Limb (tissue), 2 donors: ENCODE measurements around the gene SEH1L.
"Not testable (repeated sequence)": the region's sequence is repeated elsewhere in the genome, so short reads cannot be mapped to it uniquely, and the experiment has no call there.

ENCODE experiments used
- DNase-seq, 2 donors: peaks; one replicate each; pipeline ENCODE4 v3.0.0-alpha.2; 2016; ENCODE audit errors: extremely low spot score in 2 of 2

SEH1L gene, protein sequence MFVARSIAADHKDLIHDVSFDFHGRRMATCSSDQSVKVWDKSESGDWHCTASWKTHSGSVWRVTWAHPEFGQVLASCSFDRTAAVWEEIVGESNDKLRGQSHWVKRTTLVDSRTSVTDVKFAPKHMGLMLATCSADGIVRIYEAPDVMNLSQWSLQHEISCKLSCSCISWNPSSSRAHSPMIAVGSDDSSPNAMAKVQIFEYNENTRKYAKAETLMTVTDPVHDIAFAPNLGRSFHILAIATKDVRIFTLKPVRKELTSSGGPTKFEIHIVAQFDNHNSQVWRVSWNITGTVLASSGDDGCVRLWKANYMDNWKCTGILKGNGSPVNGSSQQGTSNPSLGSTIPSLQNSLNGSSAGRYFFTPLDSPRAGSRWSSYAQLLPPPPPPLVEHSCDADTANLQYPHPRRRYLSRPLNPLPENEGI

DNA sequence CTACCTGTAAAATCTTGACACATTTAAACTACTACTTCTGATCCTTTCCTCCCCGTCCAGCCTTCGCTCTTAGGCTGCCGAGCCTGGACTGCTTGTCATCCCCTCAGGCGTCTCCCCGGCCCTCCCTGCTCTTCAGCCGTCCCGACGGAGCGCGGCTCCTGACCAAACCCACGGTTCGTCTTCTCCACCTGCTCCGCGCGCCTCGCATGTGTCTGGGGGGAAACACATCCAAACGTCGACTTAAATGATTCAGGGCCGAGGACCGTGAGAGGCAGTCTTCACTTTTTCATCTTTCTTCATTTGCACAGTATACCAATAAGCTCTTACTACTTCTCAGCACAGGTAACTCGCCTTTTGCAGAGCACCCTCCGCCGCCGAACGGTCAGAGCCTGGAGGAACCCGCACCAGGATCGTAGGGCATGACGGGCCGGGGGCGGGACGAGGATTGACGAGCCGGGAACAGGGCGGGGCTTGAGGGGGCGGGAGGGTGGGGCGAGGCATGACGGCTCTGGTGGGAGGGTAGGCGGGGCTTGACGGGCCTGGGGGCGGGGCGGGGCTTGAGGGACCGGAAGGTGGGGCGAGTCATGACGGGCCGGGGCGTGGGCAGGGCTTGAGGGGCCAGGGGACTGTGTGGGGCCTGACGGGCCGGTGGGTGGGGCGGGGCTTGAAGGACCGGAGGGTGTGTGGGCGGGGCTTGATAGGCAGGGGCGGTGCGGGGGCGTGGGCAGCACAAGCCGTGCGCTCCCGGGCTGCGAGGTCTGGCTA lies at the start of gene SEH1L:
TSS of gene SEH1L (plus strand) at position 727 of the 765 bp plus-strand sequence. CDS start 111 bp downstream, outside the sequence.
- DNase-seq = peak; percentile 97 to 100

DNA sequence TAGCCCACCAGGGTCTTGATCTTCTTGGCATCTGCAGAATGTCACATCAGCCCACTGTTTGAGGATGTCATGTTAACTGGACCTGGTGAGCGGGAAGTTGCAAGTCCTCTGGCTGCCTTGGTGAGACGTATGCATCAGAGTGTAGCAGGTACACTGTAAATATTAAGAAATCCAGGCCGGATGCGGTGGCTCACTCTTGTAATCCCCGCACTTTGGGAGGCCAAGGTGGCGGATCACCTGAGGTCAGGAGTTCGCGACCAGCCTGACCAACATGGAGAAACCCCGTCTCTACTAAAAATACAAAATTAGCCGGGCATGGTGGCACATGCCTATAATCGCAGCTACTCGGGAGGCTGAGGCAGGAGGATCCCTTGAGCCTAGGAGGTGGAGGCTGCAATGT lies 46.6 kb upstream of the SEH1L start:
- not testable (repeated sequence) for DNase-seq

DNA sequence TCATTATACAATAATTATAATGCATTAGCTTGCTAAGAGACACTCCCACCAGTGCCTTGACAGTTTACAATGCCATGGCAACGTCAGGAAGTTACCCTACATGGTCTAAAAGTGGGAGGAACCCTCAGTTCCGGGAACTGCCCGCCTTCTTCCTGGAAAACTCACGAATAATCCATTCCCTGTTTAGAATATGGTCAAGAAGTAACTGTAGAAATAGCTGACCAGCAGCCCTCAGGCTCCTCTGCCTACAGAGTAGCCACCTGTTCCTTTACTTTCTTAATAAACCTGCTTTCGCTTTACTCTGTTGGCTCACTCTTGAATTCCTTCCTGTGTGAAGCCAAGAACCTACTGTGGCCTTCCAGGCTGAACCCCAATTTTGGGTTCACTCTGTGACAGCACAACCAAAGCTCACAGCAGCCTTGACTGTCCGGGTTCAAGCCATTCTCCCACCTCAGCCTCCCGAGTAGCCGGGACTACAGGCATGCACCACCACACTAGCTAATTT lies 43.7 kb upstream of the SEH1L start:
- DNase-seq = no peak

- DNase-seq = no peak
Observed at GRCh38 chr18:12906119-12906518, 41.7 kb upstream of the SEH1L start.

GRCh38 chr18:12906773-12907172 lies 41.0 kb upstream of the SEH1L start:
- DNase-seq = no peak

DNA sequence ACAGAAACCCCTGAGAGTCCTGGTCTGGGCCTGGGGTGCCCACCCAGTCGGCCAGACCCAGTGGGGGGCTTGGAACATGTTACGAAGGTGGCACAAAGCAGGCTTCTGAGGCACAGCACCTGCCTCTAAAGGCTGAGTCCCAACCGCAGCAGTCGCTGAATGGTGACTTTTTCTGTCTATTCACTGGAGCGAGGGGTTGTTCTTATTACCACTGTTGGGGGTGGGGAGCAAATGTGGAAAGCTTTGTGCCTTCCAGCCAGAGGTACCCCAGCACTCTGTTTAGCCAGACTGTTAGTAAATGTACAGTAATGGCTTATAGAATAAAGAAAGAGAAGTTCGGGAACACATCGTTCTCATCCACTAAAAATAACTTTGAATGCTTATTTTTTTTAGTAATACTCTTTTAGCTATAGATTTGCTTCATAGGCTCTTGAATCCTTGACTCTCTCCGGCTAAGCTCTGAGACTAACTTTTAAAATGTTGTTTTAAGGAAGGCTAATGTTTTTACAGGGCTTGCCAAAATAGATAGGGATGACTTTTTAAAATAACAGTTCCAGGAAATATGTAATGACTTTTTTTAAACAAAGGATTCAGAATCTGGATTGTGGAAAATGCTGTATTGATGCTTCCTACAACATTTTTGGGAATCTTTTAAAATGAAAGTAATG lies 40.4 kb upstream of the SEH1L start:
- no peak for DNase-seq

GRCh38 chr18:12908706-12909105 lies 39.1 kb upstream of the SEH1L start:
- DNase-seq = no peak

DNA sequence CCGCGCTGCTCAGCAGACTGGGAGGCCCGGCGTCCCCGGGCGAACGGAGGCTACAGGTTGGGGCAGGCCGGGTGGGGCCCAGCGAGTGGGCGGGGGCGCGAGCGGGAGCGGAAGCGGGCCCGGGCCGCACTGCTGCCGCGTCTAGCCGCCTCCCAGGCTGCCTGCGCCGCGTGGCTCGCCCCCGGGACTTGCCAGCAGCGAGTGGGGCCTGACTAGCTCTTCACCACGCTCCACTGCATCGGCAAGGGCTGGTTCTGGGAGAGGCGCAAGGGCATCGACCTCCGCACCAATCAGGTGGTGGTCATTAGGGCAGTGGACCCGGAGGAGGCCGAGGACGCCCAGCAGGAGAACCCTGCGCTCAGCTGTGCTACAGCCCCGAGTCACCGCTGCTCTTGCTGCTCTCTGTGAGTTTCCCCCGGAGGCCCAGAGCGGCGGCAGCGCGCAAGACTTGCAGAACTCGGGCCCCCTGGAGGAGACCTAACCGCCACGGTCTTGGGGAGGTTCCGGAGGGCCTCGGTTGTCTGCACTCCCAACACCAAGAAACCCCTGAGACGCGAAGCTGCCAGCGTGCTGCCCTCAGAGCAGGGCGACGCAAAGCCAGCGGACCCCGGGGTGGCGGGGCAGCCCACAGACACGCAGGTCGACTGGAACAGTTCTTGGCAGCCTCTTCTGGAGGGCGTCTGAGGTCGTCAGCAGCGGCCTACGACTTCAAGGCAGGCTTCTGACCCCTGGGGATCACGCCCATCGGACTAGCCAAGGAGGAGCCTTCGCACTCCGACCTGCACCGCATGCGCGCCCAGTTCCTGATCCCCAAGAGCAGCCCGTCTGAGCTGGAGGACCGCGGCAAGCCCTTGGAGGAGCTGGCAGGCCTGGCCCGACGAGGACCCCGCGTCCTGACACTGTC lies 36.5 kb upstream of the SEH1L start:
- peak in 1 of 2 donors; percentile 57 for DNase-seq

DNA sequence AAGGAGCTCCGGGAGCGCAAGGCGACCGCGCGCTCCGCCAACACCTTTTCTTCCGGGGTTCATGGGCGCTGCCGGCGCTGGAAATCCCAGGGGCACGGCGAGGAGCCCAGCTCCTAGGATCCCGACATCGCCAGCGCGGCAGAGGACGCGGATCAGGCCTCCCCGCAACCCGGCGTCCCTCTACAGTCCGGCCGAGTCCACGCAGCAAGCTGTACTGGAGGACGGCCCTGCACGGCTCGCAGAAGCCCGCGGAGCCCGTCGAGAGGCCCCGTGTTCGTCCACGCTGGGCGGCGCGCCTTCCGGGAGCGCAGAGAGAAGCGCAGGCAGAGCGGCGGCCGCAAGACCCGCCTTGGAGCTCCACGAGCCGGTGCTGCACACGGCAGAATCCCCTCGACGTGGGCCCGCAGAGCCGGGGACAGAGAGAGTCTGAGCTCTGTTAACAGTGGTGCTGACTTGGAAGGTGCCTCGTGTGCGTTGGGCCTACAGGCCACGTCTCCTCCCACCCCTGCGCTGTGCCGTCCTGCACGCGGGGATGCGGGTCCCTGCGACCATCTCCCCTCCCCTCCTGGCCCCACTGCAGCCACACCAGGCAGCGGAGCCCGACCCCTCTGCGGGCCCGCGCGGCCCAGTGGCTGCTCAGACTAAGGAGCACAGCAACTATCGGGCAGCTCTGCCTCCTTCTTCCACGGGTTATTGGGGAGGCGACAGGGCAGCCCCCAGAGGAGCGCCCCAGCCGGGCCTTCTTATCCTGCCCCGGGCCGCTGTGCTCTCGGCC lies 35.7 kb upstream of the SEH1L start:
- DNase-seq = peak in 1 of 2 donors; percentile 44

- no peak for DNase-seq
Observed at GRCh38 chr18:12921178-12921577, 26.6 kb upstream of the SEH1L start.

- no peak for DNase-seq
Observed at GRCh38 chr18:12922266-12922665, 25.5 kb upstream of the SEH1L start.

DNA sequence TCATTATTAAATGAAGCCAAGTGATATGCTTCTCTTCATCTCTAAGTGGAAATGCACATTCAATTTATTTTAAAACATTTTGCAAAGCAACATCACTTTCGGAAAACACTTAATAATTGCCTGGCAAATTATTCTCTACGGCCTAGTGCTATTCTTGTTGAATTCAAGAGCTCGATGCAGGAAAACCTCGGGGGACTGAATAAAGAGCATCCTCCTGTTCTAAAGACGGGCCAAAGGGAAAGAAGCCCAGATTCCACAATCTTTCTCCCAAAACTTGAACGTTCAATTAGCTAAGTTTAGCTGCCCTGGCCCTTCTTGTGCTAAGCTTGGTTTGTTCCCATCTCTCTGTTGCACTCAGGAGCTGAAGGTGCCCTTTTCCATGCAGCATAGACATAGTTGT lies 23.2 kb upstream of the SEH1L start:
- no peak for DNase-seq

- DNase-seq = no peak
Observed at GRCh38 chr18:12928206-12928605, 19.6 kb upstream of the SEH1L start.

DNA sequence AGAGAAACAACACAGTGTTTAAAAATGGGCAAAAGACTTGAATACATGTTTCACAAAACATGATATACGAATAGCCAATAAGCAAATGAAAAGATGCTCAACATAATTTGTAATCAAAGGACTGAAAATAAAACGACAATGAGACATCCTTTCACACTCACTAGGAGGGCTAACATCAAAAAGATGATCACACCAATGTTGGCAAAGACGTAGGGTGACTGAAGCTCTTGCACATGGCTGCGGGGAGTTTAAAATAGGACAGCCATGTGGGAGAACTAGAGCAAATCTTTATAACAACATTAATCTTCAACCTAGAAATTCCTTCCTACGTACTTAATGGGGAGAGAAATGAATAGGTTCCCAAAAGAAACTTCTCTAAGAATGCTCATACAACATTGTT lies 19.2 kb upstream of the SEH1L start:
- DNase-seq = no peak

DNA sequence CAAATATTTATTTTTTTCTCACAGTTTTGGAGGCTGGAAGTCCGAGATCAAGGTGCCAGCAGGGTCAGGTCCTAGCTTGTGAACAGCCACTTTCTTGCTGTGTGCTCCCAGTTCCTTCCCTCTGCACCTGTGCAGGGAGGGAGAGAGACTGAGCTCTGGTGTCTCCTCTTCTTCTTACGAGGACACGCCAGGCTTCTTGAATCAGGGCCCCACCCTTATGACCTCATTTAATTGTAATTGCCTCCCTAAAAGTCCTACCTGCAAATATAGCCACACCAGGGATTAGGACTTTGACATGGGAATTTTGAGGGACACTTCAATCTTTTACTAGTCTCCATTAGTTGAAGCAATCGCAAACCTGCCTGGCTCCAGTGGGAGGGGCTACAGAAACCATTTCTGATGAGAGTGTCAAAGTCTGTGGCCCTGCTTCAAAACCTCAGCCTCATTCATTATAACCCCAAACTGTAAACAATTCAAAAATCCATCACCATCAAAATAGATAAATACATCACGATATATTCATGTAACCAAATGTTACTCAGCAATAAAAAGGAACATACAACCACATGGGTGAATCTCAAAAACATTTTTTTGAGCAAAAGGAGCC lies 18.2 kb upstream of the SEH1L start:
- no peak for DNase-seq

GRCh38 chr18:12930376-12930775 lies 17.4 kb upstream of the SEH1L start:
- no peak for DNase-seq

DNA sequence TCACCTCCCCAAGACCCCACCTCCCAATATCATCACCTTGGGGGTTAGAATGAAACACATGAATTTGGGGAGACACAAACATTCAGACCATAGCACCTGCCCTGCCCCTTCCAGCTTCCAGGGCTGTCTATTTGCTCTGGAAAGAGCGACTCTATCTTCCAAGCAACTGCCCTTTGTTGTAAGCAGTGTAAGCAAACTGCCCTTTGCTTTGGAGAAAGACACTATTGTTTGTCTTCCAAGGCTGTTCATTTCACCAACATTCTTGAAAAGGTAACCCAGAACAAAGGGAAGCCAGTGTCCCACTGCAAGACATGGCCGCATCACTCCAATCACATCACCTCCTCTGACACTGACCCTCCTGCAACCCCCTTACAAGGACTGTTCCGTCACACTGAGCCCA lies 16.9 kb upstream of the SEH1L start:
- DNase-seq = no peak

DNA sequence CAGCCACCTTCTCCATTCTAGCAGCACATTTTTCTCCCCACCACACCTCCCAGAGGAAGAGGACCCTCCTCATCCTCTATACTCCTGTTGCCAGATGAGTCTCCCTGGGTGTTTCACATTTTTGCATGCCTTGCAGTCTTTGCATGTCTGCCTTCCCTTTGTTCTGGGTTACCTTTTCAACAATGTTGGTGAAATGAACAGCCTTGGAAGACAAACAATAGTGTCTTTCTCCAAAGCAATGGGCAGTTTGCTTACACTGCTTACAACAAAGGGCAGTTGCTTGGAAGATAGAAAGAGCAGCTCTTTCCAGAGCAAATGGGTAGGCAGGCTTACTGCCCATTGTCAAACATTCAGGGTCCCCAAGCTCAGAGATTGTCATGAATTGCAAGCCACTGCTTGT lies 14.5 kb upstream of the SEH1L start:
- DNase-seq = no peak

GRCh38 chr18:12934454-12935071 lies 13.2 kb upstream of the SEH1L start:
- DNase-seq = peak; percentile 84
